GM18517 (cell line): ENCODE data around the gene E2F1.
"Not testable (repeated sequence)": the region's sequence is repeated elsewhere in the genome, so short reads cannot be mapped to it uniquely, and the experiment has no call there.

ENCODE experiments used
- ATAC-seq: cut with Tn5 transposase; IDR thresholded peaks from one replicate; pipeline ENCODE4 v1.9.1; 2021; ENCODE audit warnings: mild to moderate bottlenecking, moderate library complexity; ENCODE audit not compliant: unreplicated experiment

Gene E2F1

DNA sequence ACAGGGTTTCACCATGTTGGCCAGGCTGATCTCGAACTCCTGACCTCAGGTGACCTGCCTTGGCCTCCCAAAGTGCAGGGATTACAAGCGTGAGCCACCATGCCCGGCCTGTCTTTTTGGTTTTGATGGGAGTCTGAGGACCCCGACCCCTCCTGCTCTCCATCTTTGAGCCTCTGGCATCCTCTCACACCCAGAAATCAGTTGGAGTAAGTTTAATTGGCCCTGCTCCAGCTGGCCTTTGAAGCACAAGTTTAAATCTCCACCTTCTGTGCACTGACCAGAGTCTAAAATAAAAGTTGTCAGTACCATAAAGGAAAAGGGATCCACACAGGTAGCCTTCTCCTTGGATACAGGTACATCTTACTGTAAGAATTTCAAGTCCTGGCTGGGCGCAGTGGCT is 40.0 kb downstream of the E2F1 start:
- no peak for ATAC-seq

DNA sequence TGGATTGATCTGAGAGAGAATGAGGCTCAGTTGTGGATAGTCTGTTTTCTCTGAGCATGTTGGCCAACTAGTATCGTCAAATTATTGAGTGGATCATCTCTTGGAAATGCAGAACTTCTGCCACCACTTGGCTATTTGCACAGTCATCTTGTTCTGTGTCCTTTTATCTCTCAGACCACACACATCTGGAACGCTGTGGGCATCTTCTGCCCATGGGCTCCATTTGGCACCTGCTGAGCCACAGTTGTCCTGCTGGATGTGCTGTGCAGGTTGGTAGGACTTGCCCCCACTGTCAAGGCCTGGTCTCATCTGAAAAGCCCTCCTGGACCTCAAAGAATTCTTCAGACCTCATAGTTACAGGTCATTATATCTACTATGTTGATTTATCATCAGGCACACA is 40.8 kb downstream of the E2F1 start:
- ATAC-seq = no peak

DNA sequence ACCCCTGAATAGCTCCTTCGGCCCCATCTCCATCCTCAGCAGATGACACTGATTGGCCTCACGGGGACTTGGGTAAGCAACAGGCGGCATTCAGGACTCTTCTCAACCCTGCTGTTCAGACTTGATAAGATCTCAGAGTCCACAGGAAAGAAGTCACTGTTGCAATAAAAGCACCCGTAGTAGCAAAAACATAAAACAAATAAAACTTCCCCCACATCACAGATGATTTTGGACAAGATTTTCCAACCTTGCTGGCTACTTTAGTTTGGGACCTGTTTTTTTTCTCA is 41.2 kb downstream of the E2F1 start:
- no peak for ATAC-seq

DNA sequence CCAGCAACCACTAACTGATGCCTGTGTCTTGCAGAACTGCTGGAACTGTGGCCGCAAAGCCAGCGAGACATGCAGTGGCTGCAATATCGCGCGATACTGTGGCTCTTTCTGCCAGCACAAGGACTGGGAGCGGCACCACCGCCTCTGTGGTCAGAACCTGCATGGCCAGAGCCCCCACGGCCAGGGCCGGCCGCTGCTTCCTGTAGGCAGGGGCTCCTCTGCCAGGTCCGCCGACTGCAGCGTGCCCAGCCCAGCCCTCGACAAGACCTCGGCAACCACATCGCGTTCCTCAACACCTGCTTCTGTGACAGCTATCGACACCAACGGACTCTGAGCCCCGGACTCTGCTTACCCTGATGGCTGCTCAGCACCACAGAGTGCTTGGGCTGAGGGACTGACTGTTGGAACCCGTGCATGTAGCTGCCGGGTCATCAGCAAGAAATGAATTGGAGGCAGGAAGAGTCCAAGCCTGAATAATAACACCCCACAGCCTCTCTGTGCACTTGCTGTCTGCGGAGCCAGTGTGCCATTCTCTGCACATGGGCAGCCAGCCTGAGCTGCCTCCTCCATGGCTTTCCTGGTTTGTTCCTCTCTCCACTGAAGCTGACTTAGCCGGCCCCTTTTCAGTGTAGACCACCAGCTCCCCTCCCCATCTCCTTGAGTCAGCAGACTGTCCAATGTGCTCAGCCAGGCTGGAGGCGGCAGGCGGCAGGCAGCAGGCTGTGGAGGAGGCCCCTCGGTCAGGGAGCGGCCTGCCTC is 41.7 kb downstream of the E2F1 start:
- ATAC-seq = no peak

DNA sequence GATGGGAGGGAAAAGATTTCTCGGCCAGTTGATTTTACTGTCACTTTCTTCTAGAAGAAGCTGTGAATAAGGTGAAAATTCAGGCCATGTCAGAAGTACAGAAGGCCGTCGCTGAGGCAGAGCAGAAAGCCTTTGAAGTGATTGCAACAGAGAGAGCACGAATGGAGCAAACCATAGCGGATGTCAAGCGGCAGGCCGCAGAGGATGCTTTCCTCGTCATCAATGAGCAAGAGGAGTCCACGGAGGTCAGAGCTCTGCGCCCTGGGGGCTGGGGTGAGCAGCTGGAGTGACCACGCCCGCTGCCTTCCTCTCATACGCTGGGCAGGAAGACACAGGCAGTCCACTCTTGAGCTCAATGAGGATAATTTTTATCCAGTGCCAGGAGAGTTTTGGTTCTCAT is 45.9 kb downstream of the E2F1 start:
- no peak for ATAC-seq

DNA sequence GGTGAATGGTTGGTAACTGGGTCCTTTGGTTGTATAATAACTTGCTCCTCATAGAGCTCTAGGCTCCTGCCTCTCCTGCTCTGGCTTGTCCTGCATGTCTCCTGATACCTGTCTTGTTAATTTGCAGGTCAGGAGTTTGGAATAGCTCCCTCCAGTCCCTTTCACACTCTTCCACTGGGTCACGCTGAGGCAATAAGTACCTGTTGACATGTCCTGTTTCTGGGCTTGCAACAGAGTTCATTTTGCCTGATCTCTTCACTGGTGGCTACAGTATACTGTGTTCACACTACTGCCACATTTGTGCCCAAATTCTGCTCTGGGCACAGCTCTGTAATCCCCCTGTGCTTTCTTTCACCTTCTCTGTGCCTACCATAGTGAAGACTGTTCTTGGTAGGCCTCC is 49.4 kb downstream of the E2F1 start:
- no peak for ATAC-seq

DNA sequence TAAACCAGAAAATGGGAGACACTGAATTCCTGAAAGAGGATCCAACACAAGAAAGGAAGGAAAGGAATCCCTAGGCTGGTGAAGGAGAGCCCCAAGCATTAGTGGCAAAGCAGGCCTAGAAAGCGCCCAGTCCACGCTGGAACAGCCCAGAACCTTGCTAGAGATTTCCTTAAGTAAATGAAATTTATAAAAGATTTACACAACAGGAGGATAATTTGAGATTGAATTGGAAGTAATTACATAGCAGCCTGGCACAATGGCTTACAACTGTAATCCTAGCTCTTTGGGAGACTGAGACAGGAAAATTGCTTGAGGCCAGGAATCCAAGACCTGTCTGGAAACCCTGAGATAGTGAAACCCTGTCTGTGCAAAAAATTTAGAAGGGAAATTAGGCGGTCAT is 50.8 kb downstream of the E2F1 start:
- ATAC-seq = no peak

DNA sequence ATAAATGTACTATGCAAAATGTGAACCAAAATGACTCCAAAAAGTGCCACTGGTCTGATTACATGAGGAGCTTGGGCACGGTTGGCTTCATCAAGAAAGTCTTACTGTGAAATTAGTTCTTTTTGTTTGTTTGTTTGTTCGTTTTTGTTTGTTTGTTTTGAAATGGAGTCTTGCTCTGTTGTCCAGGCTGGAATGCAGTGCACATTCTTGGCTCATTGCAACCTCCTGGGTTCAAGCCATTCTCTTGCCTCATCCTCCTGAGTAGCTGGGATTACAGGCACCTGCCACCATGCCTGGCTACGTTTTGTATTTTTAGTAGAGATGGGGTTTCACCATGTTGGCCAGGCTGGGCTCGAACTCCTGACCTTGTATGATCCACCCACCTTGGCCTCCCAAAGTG is 54.3 kb downstream of the E2F1 start:
- ATAC-seq = not testable (repeated sequence)

DNA sequence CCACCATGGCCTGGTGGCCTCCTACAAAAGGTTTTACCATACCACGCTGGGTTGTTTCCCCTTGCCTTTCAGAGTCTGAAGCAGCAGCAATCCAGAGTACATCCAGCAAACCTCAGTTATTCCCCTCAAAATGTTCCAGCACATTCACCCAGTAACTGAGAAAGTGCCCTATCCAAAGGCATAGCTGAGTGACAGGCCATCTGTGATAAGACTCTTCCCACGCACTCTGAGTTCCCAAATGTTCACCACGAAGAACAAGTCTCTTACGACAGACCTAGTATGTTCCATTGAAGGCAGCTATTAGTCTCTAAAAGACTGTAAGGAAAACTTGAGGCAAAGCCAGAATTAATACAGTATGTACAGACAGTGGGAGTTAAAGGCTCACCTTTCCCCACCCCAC is 55.7 kb downstream of the E2F1 start:
- no peak for ATAC-seq

DNA sequence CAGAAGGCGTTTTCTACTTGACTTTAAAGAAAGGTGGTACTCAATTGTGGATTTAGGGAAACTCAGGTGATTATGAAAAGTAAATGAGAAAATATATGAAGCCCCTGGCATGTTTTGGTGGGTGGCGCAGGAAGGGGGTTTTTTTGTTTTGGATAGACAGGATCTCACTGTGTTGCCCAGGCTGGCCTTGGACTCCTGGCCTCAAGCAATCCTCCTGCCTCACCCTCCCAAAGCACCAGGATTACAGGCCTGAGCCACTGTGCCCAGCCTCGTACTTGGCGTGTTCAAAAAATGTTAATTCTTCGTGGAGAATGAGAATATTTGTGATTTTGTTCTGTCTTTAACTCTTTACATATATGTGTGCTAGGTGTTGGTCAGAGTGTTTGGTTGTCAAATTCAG is 56.2 kb downstream of the E2F1 start:
- ATAC-seq = no peak

DNA sequence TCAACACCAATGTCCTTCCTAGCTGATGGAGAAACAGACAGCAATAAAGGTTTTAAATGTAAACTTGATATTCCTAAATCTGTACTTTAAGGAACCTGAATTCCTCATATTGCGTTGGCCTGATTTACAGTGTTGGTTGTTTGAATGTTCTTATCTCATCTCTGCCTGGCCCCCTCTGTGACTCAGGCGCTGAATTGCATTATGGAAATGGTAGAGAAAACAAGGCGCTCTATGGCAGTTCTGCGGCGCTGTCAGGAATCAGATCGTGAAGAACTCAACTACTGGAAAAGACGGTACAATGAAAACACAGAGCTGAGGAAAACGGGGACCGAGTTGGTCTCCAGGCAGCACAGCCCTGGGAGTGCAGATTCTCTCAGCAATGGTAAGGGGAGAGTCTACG is 56.7 kb downstream of the E2F1 start:
- no peak for ATAC-seq

DNA sequence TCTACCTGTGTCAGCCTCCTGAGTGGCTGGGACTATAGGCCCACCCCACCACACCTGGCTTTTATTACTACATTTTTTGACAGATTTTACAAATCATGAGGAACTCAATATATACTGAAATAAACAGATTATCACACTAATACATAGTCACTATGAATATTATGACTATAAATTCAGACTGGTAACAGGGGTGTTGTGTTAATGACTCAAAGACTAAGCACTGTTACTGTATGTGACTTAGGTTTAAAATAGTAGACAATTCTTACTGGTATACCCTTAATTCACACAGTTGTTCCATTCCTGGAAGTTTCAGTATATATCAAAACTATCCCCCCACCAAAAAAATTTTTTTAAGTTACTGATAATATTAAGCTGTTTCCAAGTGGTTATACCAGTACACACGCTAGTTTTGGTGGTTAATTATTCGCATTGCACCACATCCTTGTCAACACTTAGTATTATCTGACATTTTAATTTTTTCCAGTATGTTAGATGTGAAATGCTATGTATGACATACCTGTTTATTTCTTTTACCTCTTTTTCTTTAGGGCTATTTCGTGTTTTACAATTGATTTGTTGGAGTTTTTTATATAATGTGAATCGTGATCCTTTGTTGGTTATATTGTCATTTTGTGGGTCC is 58.5 kb downstream of the E2F1 start:
- ATAC-seq = no peak

DNA sequence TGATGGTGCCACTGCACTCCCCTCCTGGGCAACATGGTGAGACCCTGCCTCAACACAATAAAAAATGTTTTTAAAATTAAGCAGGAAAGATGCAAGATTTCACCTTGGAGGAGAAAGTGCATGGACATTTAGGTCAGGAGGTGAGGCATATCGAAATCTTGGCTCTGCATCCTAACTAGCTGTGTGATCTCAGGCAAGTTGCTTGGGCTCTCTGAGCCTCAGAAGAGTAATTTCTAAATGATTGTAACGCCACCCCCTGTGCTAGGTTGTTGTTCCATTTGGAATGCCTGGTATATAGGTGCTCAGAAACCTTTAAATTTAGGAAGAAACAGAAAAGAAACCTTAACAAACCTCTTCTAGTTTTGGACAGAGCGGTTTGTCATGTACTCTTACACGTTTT is 60.0 kb downstream of the E2F1 start:
- no peak for ATAC-seq
